Metanephros (tissue), 1 donor: Measurements from ENCODE around the gene ATP2A3. TPM values are rescaled to one million over a fixed set of nuclear protein-coding genes. Genes with fewer than 3 reads are reported as not detected.

Source experiments
- total RNA-seq: library from RNA; depleted of rRNA; stranded (reverse); fragments of >200 nt; gene quantifications from one replicate; pipeline ENCODE4 v1.2.3, GENCODE V29; 2014

The ATP2A3 gene
- 12.6 TPM for total RNA-seq

DNA sequence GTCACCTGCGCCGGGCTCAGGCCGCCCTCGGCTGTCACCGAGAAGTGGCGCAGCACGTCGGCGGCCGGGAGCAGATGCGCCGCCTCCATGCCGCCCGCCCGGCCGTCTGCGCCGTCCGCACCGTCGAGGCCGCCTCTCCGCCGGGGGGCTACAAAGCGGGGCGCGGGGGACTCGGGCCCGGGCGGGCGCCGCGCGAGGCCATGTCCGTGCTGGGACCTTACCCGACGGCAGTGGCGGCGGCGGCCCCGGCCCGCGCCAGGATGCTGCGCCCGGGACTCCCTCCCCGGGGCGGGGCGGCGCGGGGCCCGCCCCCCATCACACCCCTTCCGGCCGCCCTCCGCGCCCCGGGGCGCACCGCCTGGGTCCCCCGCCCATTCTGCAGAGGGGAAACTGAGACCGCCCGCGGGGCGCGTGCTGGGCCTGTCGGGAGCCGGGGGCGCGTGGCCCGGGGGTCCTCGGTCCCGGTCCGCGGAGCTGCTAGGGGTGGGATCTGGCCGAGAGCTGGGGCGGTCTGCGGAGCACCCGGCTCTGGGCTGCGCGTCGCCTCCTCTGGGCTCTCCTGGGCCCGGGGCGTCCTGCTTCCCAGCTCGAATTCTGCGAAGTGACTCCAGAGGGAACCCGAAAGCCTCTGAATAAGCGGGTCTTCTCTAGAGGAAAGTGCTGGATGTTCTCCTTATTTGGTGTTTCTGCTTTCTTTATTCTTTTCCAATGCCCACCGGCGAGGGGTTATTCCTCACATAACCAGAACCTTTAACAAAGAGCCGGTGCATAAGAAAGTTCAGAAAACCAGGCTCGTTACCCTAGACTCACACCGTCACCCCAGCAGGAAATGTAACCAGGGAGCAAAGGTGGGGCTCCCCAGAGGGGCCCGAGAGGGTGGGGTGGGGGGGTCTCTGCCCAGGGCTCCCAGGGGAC, at the start of gene ATP2A3:
Gene ATP2A3 (minus strand): TSS at position 235 of the 915 bp plus-strand sequence. CDS start 146 bp downstream, at position 89.

DNA sequence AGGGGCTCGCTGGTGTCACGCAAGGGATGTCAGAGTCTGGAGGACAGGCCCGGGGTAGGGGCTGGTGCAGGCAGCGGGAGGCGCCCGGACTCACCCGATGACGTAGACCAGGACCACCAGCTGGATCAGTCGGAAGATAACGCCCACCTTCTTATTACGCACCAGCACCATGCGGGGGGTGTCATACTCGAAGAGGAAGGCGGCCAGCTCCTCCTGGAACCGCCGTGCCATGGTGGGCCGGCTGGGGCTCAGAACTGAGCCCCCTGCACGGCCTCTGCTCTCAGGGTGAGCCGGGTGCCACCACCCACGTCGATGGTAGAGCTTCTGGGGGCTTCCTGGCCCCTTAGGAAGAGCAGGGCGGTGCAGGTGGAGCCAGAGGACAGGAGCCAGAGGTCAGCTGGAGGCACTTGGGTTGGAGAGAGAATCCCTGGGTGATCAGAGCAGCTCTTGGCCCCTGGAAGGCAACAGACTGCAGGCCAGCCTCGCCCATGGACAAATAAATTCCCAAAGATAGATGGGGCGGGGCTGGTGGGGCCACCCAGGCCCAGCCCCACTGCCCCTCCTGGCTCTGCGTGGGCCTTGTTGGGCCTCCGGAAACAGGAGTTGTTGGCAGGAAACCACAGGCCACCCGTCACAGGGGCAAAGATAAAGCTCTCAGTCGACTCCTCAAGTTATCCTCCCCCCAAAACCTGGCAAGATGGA, 48.1 kb downstream of the ATP2A3 start, which contains the start of gene P2RX1:
Gene P2RX1 (minus strand): TSS at position 471 of the 702 bp plus-strand sequence. CDS start 240 bp downstream, at position 231.

DNA sequence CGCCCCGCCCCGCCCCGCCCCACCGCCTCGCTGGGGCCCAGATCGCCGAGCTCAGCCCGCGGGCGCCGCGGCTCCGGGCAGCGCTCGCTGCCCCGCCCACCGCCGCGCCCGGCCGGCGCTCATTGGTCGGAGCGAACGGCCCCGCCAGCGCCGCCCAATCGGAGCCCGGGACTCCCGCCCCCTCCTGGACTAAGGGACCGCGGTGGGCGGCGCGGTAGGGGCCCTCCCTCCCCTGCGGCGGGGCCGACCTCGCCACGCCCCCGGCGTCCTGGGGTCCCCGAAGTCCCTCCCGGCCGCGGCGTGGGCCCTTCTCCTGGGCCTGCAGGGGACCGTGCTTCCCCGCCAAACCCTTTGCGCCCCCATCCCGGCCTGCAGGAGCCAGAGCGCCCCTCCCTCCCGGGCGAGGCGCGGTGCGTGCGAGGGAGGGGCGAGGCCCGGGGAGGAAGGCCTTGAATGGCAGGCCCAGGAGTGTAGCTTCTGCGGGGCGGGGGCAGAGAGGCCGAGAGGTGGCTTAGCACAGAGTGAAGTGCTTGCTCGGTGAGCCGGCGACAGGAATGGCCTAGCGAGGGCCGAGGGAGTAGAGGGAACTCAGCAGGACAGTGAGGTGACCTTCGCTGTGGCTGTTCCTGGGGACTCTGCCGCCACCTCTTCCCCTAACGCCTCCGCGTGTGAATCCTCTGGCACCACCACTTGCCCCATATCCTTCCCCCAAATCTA, 71.1 kb downstream of the ATP2A3 start, which contains the start of gene CAMKK1:
Gene CAMKK1 (minus strand): TSS at position 51 of the 717 bp plus-strand sequence. CDS start 7,366 bp downstream, outside the sequence.

Other genes starting within 250 kb of the ATP2A3 start
- 4.2 TPM for gene HASPIN, start 240.5 kb downstream of the ATP2A3 start, total RNA-seq
- gene ITGAE, start 163.2 kb downstream of the ATP2A3 start, total RNA-seq = 14.5 TPM
- gene NCBP3, start 118.2 kb downstream of the ATP2A3 start, total RNA-seq = 32.3 TPM
- gene CAMKK1, start 71.4 kb downstream of the ATP2A3 start, total RNA-seq = 3.5 TPM
- gene P2RX1, start 48.0 kb downstream of the ATP2A3 start, total RNA-seq = 4.3 TPM
- gene ZZEF1, start 178.6 kb upstream of the ATP2A3 start, total RNA-seq = 49.7 TPM
- gene CYB5D2, start 178.8 kb upstream of the ATP2A3 start, total RNA-seq = 33.4 TPM